Left lung (tissue), 10 donors: ENCODE measurements around the gene JAK1. TPM values are rescaled to one million over a fixed set of nuclear protein-coding genes. Genes with fewer than 3 reads are reported as not detected.
"Not testable (repeated sequence)": the region's sequence is repeated elsewhere in the genome, so short reads cannot be mapped to it uniquely, and the experiment has no call there.

Experiments used
- ATAC-seq: fragments of 200-7000 bp; cut with Tn5 transposase; one replicate; pipeline ENCODE4 v1.9.1; 2020; ENCODE audit warnings: moderate library complexity
- DNase-seq, 4 donors: peaks; one replicate each; pipeline ENCODE4 v3.0.0-alpha.2; 2013 to 2020
- H3K27ac ChIP-seq, 2 donors: fragments of 200-600 bp; sonication (generic) in 1 of 2; one replicate each; pipeline versions ENCODE4 v1.5.0 to v1.8.0; 2020 to 2021
- H3K27me3 ChIP-seq, 2 donors: fragments of 200-600 bp; sonication (generic) in 1 of 2; one replicate each; pipeline versions ENCODE4 v1.5.0 to v1.8.0; 2020 to 2021
- H3K36me3 ChIP-seq, 2 donors: fragments of 200-600 bp; sonication (generic) in 1 of 2; one replicate each; pipeline versions ENCODE4 v1.5.0 to v1.8.0; 2020 to 2021
- H3K4me1 ChIP-seq, 2 donors: fragments of 200-600 bp; one replicate each; pipeline ENCODE4 v1.8.0; 2021
- H3K4me3 ChIP-seq, 2 donors: fragments of 200-600 bp; sonication (generic) in 1 of 2; one replicate each; pipeline versions ENCODE4 v1.5.0 to v1.8.0; 2020 to 2021; ENCODE audit warnings: mild to moderate bottlenecking in 1 of 2
- H3K9me3 ChIP-seq, 2 donors: fragments of 200-600 bp; sonication (generic) in 1 of 2; one replicate each; pipeline versions ENCODE4 v1.5.0 to v1.8.0; 2020 to 2021
- CTCF ChIP-seq, 2 donors: fragments of 200-600 bp; sonication (generic) in 1 of 2; IDR thresholded peaks; one replicate each; pipeline versions ENCODE4 v1.5.0 to v1.8.0; 2021; ENCODE audit warnings: antibody characterized with exemption in 2 of 2
- intact Hi-C, 2 donors: fragments of 100-400 bp; cut with DNase I; formaldehyde crosslinking; loops; one replicate each; pipeline versions ENCODE4 v1.11.2 to v1.14.2; 2022
- polyA plus RNA-seq, 6 donors: library from polyadenylated mRNA; unstranded; fragments of 120-200 nt; gene quantifications; one replicate each; pipeline ENCODE4 v1.2.1, GENCODE V29; 2013; ENCODE audit not compliant: insufficient read length in 6 of 6
- total RNA-seq, 2 donors: library from RNA; stranded (reverse); fragmentation: NEBNext Ultra II Directional; extraction: Animal tissue kit (Norgen Biotek cat#: 25700); gene quantifications; one replicate each; pipeline ENCODE4 v1.2.1, GENCODE V29; 2021
- donor health status: DM: no; HTN: yes; CAD: no.
- donor health status: DM: no; HTN: no; CAD: no.

JAK1 gene
- total and polyA plus RNA-seq, 8 donors = 103 to 162 (median 115) TPM

GRCh38 chr1:64935551-64936155 is 30.7 kb downstream of the JAK1 start:
- H3K27ac ChIP-seq = no peak overlapping the region

GRCh38 chr1:64934878-64935275 is 31.5 kb downstream of the JAK1 start:
- Histone ChIP-seq H3K36me3 (no peaks in the 10 kb centered on the region), H3K4me3 (no peak overlapping the region), H3K27ac (peak overlapping the region in 1 of 2 donors; percentile 83), H3K27me3 (no peaks in the 10 kb centered on the region), H3K4me1 (peaks cover 16 to 59% of the 10 kb centered on the region in 2 donors), H3K9me3 (no peaks in the 10 kb centered on the region)
- intact Hi-C loops = no loop called here
- DNase-seq (no peak), ATAC-seq (no peak)
- no peak for TF ChIP-seq CTCF (IDR thresholded peaks at IDR 0.05)

More at GRCh38 chr1:64935551-64936155, 30.7 kb downstream of the JAK1 start:
- no peak overlapping the region for H3K4me3 ChIP-seq
- ATAC-seq = no peak
- intact Hi-C loops = no loop called here
- H3K36me3 ChIP-seq = no peaks in the 10 kb centered on the region
- no peak for TF ChIP-seq CTCF (IDR thresholded peaks at IDR 0.05)
- H3K9me3 ChIP-seq = no peaks in the 10 kb centered on the region
- peaks cover 16 to 67% of the 10 kb centered on the region in 2 donors for H3K4me1 ChIP-seq
- no peak for DNase-seq
- H3K27me3 ChIP-seq = no peaks in the 10 kb centered on the region

- Histone ChIP-seq H3K27me3 (no peaks in the 10 kb centered on the region), H3K4me1 (peaks cover 16 to 54% of the 10 kb centered on the region in 2 donors), H3K9me3 (no peaks in the 10 kb centered on the region), H3K4me3 (no peak overlapping the region), H3K27ac (peak overlapping the region; percentile 58 to 83), H3K36me3 (no peaks in the 10 kb centered on the region)
- no peak for TF ChIP-seq CTCF (IDR thresholded peaks at IDR 0.05)
- DNase-seq = peak in 1 of 4 donors; percentile 30
- peak; percentile 44 for ATAC-seq
- intact Hi-C loops = no loop called here
These were observed 32.1 kb downstream of the JAK1 start for GRCh38 chr1:64934115-64934877.

- H3K36me3 ChIP-seq = no peaks in the 10 kb centered on the region
- DNase-seq = peak in 2 of 4 donors; percentile 47 to 55
- peak overlapping the region; percentile 58 to 83 for H3K27ac ChIP-seq
- H3K4me1 ChIP-seq = peaks cover 16 to 58% of the 10 kb centered on the region in 2 donors
- H3K27me3 ChIP-seq = no peaks in the 10 kb centered on the region
- intact Hi-C loops = no loop called here
- peak; percentile 87 for ATAC-seq
- TF ChIP-seq CTCF (IDR thresholded peaks at IDR 0.05) = no peak
- no peak overlapping the region for H3K4me3 ChIP-seq
- H3K9me3 ChIP-seq = no peaks in the 10 kb centered on the region
These were observed 32.9 kb downstream of the JAK1 start for GRCh38 chr1:64933296-64934070.

- H3K27ac ChIP-seq = peak overlapping the region; percentile 58 to 83
- no peak for TF ChIP-seq CTCF (IDR thresholded peaks at IDR 0.05)
- no peaks in the 10 kb centered on the region for H3K9me3 ChIP-seq
- peaks cover 16 to 58% of the 10 kb centered on the region in 2 donors for H3K4me1 ChIP-seq
- intact Hi-C loops = no loop called here
- no peaks in the 10 kb centered on the region for H3K27me3 ChIP-seq
- no peak overlapping the region for H3K4me3 ChIP-seq
- ATAC-seq = no peak
- no peak for DNase-seq
- H3K36me3 ChIP-seq = no peaks in the 10 kb centered on the region
These were observed 33.4 kb downstream of the JAK1 start for GRCh38 chr1:64932962-64933295.

- H3K36me3 ChIP-seq, ATAC-seq, intact Hi-C loops, H3K9me3 ChIP-seq, H3K27ac ChIP-seq, DNase-seq, H3K27me3 ChIP-seq, H3K4me3 ChIP-seq: not testable (repeated sequence)
- peaks cover 16 to 59% of the 10 kb centered on the region in 2 donors for H3K4me1 ChIP-seq
These were observed 35.7 kb downstream of the JAK1 start for GRCh38 chr1:64930640-64931039.
